Loucy (cell line): Measurements from ENCODE around the gene NXT1.
A peak's percentile ranks its signal among the peaks of the same experiment; 100 is the strongest.

ENCODE experiments used
- H2AFZ ChIP-seq: fragments of 200-600 bp; sonication (generic); 2 replicates; pipeline ENCODE4 v1.6.0; 2016; ENCODE audit warnings: antibody characterized with exemption, mild to moderate bottlenecking, low read length, moderate library complexity
- H3F3A ChIP-seq: fragments of 200-600 bp; 2 replicates; pipeline ENCODE4 v1.6.0; 2016; ENCODE audit warnings: antibody characterized with exemption, low read depth, mild to moderate bottlenecking
- H3K27me3 ChIP-seq: fragments of 200-600 bp; sonication (generic); 2 replicates; pipeline ENCODE4 v1.6.1; 2014; ENCODE audit warnings: low read length, mild to moderate bottlenecking; ENCODE audit not compliant: insufficient read depth, poor library complexity, severe bottlenecking
- H3K36me3 ChIP-seq: fragments of 200-600 bp; sonication (generic); 2 replicates; pipeline ENCODE4 v1.6.1; 2016; ENCODE audit warnings: low read length; ENCODE audit not compliant: insufficient read depth
- H3K4me1 ChIP-seq: fragments of 200-600 bp; sonication (generic); 2 replicates; pipeline ENCODE4 v1.5.1; 2014; ENCODE audit warnings: low read length, mild to moderate bottlenecking; ENCODE audit not compliant: insufficient read depth, poor library complexity, severe bottlenecking
- H3K4me2 ChIP-seq: fragments of 200-600 bp; sonication (generic); 2 replicates; pipeline ENCODE4 v1.6.0; 2014; ENCODE audit warnings: antibody characterized with exemption, low read length, low read depth, mild to moderate bottlenecking; ENCODE audit not compliant: poor library complexity, severe bottlenecking
- H3K4me3 ChIP-seq: fragments of 200-600 bp; sonication (generic); 2 replicates; pipeline ENCODE4 v1.5.1; 2014; ENCODE audit warnings: low read length, mild to moderate bottlenecking, mixed read lengths; ENCODE audit not compliant: poor library complexity, severe bottlenecking
- H3K79me2 ChIP-seq: fragments of 200-600 bp; sonication (generic); 2 replicates; pipeline ENCODE4 v1.6.1; 2014; ENCODE audit warnings: low read length; ENCODE audit not compliant: insufficient read depth
- H3K9ac ChIP-seq: fragments of 200-600 bp; sonication (generic); 2 replicates; pipeline ENCODE4 v1.6.0; 2014; ENCODE audit warnings: mild to moderate bottlenecking, low read depth, low read length, moderate library complexity; ENCODE audit not compliant: poor library complexity, severe bottlenecking
- H3K9me2 ChIP-seq: fragments of 200-600 bp; sonication (generic); replicated peaks from 2 replicates; pipeline ENCODE4 v1.6.1; 2016; ENCODE audit warnings: low read depth, low read length, mixed read lengths
- H3K9me3 ChIP-seq: fragments of 200-600 bp; sonication (generic); 2 replicates; pipeline ENCODE4 v1.6.1; 2014; ENCODE audit warnings: mild to moderate bottlenecking, antibody characterized with exemption, low read length, low read depth; ENCODE audit not compliant: insufficient read depth
- H4K20me1 ChIP-seq: fragments of 200-600 bp; sonication (generic); 2 replicates; pipeline ENCODE4 v1.6.0; 2014; ENCODE audit warnings: antibody characterized with exemption, low read length, mild to moderate bottlenecking; ENCODE audit not compliant: insufficient read depth, poor library complexity, severe bottlenecking
- EZH2phosphoT487 ChIP-seq: fragments of 200-600 bp; IDR thresholded peaks from 2 replicates; pipeline ENCODE4 v1.6.1; 2018; ENCODE audit warnings: antibody characterized with exemption, mild to moderate bottlenecking, moderate library complexity, borderline replicate concordance
- TF ChIP-seq, protein P1 (sequence below): fragments of 200-600 bp; sonication (generic); conservative IDR thresholded peaks from 2 replicates; pipeline ENCODE4 v1.5.1; 2014; ENCODE audit warnings: mild to moderate bottlenecking, antibody characterized with exemption, low read length

Gene NXT1

GRCh38 chr20:23363257-23363649 lies 12.7 kb downstream of the NXT1 start:
- H3K9me2 ChIP-seq: no peaks in the 10 kb centered on the region
- H3K9me3 ChIP-seq: no peaks in the 10 kb centered on the region
- peak overlapping the region; percentile 94 for H3K4me2 ChIP-seq
- H2AFZ ChIP-seq: no peak overlapping the region
- H3K9ac ChIP-seq: peak overlapping the region; percentile 80
- H3K79me2 ChIP-seq: peaks cover 69% of the 10 kb centered on the region
- no peaks in the 10 kb centered on the region for H3K27me3 ChIP-seq
- H3F3A ChIP-seq: no peaks in the 10 kb centered on the region
- peak overlapping the region; percentile 89 for H3K4me3 ChIP-seq
- H3K4me1 ChIP-seq: peaks cover 64% of the 10 kb centered on the region
- 0 out of 2 replicates have a peak, but pooled peaks cover under 1% of the 10 kb centered on the region for H3K36me3 ChIP-seq
- TF ChIP-seq, protein P1, sequence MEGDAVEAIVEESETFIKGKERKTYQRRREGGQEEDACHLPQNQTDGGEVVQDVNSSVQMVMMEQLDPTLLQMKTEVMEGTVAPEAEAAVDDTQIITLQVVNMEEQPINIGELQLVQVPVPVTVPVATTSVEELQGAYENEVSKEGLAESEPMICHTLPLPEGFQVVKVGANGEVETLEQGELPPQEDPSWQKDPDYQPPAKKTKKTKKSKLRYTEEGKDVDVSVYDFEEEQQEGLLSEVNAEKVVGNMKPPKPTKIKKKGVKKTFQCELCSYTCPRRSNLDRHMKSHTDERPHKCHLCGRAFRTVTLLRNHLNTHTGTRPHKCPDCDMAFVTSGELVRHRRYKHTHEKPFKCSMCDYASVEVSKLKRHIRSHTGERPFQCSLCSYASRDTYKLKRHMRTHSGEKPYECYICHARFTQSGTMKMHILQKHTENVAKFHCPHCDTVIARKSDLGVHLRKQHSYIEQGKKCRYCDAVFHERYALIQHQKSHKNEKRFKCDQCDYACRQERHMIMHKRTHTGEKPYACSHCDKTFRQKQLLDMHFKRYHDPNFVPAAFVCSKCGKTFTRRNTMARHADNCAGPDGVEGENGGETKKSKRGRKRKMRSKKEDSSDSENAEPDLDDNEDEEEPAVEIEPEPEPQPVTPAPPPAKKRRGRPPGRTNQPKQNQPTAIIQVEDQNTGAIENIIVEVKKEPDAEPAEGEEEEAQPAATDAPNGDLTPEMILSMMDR: no peak
- no peak for TF ChIP-seq EZH2phosphoT487
- peaks cover 48% of the 10 kb centered on the region for H4K20me1 ChIP-seq

DNA sequence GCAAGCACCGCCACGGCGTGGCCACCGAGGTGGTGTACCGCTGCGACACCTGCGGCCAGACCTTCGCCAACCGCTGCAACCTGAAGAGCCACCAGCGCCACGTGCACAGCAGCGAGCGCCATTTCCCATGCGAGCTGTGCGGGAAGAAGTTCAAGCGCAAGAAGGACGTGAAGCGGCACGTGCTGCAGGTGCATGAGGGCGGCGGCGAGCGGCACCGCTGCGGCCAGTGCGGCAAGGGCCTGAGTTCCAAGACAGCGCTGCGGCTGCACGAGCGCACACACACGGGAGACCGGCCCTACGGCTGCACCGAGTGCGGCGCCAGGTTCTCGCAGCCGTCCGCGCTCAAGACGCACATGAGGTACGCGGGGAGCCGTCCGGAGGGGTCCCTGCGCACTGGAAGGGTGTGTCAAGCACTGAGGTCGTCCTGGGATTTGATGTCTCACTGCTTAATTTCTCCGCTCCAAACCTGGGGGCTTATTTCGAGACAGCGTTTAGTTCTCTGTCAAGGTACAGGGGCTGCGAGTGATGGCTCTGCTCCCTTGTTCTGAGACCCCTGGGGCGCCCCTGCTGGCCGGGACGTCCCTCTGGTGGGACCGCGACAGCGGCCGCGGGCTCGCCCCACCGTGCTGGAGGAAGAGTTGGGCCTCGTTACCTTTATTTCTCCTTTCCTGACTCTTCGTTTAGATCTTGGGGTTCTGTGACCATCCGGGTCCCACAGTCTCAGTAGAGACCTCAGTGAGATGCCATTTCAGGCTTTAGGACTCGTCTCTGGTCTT lies 15.0 kb downstream of the NXT1 start:
- H3K4me3 ChIP-seq: peak overlapping the region; percentile 61
- peaks cover 55% of the 10 kb centered on the region for H3K4me1 ChIP-seq
- peaks cover 23% of the 10 kb centered on the region; the same call in 1 of the 2 replicates for H3K36me3 ChIP-seq
- H3K9me2 ChIP-seq: no peaks in the 10 kb centered on the region
- TF ChIP-seq, protein P1: no peak
- no peak for TF ChIP-seq EZH2phosphoT487
- peaks cover 50% of the 10 kb centered on the region for H4K20me1 ChIP-seq
- H3K4me2 ChIP-seq: peak overlapping the region; percentile 76
- no peak overlapping the region for H2AFZ ChIP-seq
- H3F3A ChIP-seq: no peaks in the 10 kb centered on the region
- no peaks in the 10 kb centered on the region for H3K27me3 ChIP-seq
- peak overlapping the region; percentile 41 for H3K9ac ChIP-seq
- H3K9me3 ChIP-seq: no peaks in the 10 kb centered on the region
- H3K79me2 ChIP-seq: peaks cover 73% of the 10 kb centered on the region

DNA sequence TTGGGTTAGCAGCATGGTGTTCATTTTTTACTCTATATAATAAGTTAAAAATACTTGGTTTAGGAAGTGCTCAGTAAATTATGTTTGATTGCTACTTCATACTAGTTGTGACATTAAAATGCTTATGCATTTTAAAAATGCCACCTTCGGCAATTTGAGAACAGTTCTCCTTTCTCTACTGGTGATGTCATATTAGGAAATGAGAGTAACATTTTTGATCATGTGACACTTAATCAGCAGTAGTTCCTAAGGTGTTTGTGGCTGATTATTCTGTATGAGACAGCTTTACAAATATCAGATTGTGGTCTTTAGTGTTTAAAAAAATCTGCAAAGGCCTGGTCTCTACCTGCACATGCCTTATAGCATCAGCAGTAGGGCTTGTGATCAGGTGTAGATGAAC lies 15.8 kb downstream of the NXT1 start:
- Histone ChIP-seq H3F3A (no peaks in the 10 kb centered on the region), H3K9ac (peak overlapping the region; percentile 41), H3K27me3 (no peaks in the 10 kb centered on the region), H3K79me2 (peaks cover 68% of the 10 kb centered on the region), H3K9me2 (no peaks in the 10 kb centered on the region), H3K4me3 (peak overlapping the region; percentile 61), H2AFZ (no peak overlapping the region), H3K36me3 (peaks cover 31% of the 10 kb centered on the region), H3K4me2 (peak overlapping the region; percentile 76), H4K20me1 (peaks cover 50% of the 10 kb centered on the region), H3K9me3 (no peaks in the 10 kb centered on the region), H3K4me1 (peaks cover 48% of the 10 kb centered on the region)
- TF ChIP-seq, protein P1: no peak
- TF ChIP-seq EZH2phosphoT487: no peak
